Measurements from ENCODE around the gene ANKMY1.

ANKMY1 gene

DNA sequence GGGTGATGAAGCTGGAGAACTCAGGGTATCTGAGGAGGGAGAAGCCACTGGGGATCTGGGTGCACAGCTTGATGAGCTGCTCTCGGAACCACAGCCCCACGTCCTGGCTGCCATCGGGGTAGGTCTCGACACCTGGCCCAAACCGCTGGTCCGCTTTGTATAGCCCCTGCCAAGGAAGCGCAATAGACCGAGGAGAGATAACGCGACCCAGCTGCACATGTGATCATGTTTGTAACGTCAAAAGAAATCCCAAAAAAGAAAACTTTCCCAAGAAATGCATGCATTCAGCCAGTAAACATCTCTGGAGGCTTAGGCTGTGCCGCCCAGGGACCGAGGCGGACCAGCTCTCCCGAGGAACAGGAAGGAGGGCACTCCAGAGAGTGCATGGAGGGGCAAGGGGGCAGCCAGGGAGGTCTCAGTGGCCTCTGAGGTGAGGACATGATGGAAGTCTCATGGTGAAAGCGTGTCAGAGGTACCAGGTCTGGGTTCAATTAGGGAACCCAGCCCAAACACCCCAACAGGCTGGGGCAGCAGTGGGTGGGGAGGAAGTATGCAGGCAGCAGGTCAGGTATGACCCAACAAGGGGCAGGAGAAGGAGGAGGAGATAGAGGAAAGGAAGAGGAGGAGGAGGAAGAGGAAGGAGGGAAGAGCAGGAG lies 28.3 kb downstream of the ANKMY1 start:
- Histone ChIP-seq H3K27ac (ENCODE audit: low read length) (no peak overlapping the region), H3K4me3 (ENCODE audit: low read length) (no peak overlapping the region), H4K20me1 (ENCODE audit: insufficient read depth, low read length) (no peaks in the 10 kb centered on the region), H3K4me2 (ENCODE audit: low read length) (no peak overlapping the region), H3K27me3 (ENCODE audit: low read depth, low read length) (no peaks in the 10 kb centered on the region), H3K4me1 (ENCODE audit: low read length) (no peaks in the 10 kb centered on the region), H3K9me3 (ENCODE audit: insufficient read depth, low read length) (peaks cover 10% of the 10 kb centered on the region; the same call in 1 of the 2 replicates), H3K36me3 (replicated peaks; ENCODE audit: low read depth, low read length) (peaks cover 71% of the 10 kb centered on the region), H3K9ac (ENCODE audit: low read length) (no peak overlapping the region), H3K79me2 (ENCODE audit: low read length) (no peaks in the 10 kb centered on the region; the same call in 1 of the 2 replicates), H2AFZ (ENCODE audit: low read depth, low read length) (no peak overlapping the region)
- TF ChIP-seq, protein P1, sequence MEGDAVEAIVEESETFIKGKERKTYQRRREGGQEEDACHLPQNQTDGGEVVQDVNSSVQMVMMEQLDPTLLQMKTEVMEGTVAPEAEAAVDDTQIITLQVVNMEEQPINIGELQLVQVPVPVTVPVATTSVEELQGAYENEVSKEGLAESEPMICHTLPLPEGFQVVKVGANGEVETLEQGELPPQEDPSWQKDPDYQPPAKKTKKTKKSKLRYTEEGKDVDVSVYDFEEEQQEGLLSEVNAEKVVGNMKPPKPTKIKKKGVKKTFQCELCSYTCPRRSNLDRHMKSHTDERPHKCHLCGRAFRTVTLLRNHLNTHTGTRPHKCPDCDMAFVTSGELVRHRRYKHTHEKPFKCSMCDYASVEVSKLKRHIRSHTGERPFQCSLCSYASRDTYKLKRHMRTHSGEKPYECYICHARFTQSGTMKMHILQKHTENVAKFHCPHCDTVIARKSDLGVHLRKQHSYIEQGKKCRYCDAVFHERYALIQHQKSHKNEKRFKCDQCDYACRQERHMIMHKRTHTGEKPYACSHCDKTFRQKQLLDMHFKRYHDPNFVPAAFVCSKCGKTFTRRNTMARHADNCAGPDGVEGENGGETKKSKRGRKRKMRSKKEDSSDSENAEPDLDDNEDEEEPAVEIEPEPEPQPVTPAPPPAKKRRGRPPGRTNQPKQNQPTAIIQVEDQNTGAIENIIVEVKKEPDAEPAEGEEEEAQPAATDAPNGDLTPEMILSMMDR (IDR thresholded peaks at IDR 0.05; ENCODE audit: low read depth, low read length), result no peak
- TF ChIP-seq EZH2phosphoT487 (IDR thresholded peaks at IDR 0.05; ENCODE audit: low read depth), result no peak

DNA sequence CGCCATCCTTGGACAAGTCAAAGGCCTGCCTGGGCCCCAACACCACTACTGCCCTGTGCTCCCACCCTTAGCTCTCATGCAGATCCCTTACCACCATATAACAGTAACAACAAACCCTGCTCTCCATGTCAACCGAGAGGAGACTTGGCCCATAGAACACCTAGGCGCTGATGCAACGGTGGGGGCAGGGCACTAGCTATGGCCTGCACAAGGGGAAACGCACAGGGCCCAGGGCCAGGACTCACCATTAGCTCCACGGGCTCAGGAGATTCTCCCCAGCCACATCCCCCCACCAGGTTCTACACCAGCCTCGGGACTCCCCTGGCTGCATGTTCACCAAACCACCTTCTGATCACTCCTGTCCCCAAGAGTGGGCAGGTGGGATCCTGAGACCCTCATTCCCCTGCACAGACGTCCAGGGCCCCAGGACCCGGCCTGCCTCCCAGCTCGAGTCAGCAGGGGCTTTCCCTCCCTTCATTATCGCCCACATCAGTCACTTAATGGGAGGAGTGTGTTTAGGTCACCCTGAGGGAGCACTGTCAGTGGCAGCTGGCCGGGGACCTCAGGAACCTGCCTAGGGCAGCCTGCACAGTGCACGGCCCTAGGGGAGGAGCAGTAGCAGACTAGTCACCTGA lies 29.3 kb downstream of the ANKMY1 start:
- Histone ChIP-seq H3K9ac (ENCODE audit: low read length) (no peak overlapping the region), H4K20me1 (ENCODE audit: insufficient read depth, low read length) (no peaks in the 10 kb centered on the region), H3K79me2 (ENCODE audit: low read length) (no peaks in the 10 kb centered on the region), H2AFZ (ENCODE audit: low read depth, low read length) (no peak overlapping the region), H3K27ac (ENCODE audit: low read length) (no peak overlapping the region), H3K36me3 (replicated peaks; ENCODE audit: low read depth, low read length) (peaks cover 75% of the 10 kb centered on the region), H3K27me3 (ENCODE audit: low read depth, low read length) (no peaks in the 10 kb centered on the region), H3K4me1 (ENCODE audit: low read length) (no peaks in the 10 kb centered on the region), H3K4me3 (ENCODE audit: low read length) (no peak overlapping the region), H3K4me2 (ENCODE audit: low read length) (no peak overlapping the region), H3K9me3 (ENCODE audit: insufficient read depth, low read length) (peaks cover 10% of the 10 kb centered on the region; the same call in 1 of the 2 replicates)
- TF ChIP-seq, protein P1 (IDR thresholded peaks at IDR 0.05; ENCODE audit: low read depth, low read length), result no peak
- no peak for TF ChIP-seq EZH2phosphoT487 (IDR thresholded peaks at IDR 0.05; ENCODE audit: low read depth)

DNA sequence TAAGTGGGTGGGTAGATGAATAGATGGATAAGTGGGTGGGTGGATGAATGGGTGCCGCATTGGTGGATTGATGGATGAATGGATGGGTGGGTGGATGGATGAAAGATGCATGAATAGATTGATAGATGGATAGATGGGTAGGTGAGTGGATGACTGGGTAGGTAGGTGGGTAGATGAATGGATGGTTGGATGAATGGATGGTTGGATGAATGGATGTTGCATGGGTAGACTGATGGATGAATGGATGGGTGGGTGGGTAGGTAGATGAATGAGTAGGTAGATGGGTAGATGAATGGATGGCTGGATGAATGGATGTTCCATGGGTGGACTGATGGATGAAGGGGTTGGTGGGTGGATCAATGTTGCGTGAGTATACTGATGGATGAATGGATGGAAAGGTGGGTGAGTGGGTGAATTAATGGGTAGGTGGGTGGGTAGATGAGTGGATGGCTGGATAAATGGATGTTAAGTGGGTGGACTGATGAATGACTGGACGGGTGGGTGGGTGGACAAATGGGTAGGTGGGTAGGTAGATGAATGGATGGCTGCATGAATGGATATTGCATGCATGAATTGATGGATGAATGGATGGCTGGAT lies 30.5 kb downstream of the ANKMY1 start:
- Histone ChIP-seq H3K9ac (ENCODE audit: low read length) (no peak overlapping the region), H2AFZ (ENCODE audit: low read depth, low read length) (no peak overlapping the region), H3K79me2 (ENCODE audit: low read length) (no peaks in the 10 kb centered on the region), H3K27ac (ENCODE audit: low read length) (no peak overlapping the region), H3K36me3 (replicated peaks; ENCODE audit: low read depth, low read length) (peaks cover 78% of the 10 kb centered on the region), H3K4me3 (ENCODE audit: low read length) (no peak overlapping the region), H4K20me1 (ENCODE audit: insufficient read depth, low read length) (no peaks in the 10 kb centered on the region), H3K4me2 (ENCODE audit: low read length) (no peak overlapping the region), H3K9me3 (ENCODE audit: insufficient read depth, low read length) (peaks cover 6% of the 10 kb centered on the region; the same call in 1 of the 2 replicates), H3K27me3 (ENCODE audit: low read depth, low read length) (no peaks in the 10 kb centered on the region), H3K4me1 (ENCODE audit: low read length) (no peaks in the 10 kb centered on the region)
- TF ChIP-seq, protein P1 (IDR thresholded peaks at IDR 0.05; ENCODE audit: low read depth, low read length), result no peak
- no peak for TF ChIP-seq EZH2phosphoT487 (IDR thresholded peaks at IDR 0.05; ENCODE audit: low read depth)

DNA sequence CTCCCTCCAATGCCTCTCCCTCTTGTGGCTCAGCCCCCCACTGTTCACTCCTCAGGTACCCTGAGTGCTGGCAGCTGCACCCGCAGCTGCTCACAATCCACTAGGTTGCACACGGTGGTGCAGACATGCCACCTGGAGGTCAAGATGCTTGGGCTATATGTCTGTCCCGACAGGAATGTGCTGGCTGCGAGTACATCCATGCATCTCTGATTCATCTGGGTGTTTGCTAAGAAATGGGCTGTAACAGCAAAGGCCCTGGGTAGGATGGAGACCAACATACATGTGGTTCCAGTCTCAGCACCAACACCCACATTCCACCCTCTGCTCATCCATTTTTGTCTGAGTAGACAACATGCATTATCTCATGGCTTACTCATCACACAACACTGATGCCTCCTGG lies 31.3 kb downstream of the ANKMY1 start:
- peaks cover 72% of the 10 kb centered on the region for H3K36me3 ChIP-seq (replicated peaks; ENCODE audit: low read depth, low read length)
- H3K27ac ChIP-seq (ENCODE audit: low read length), result no peak overlapping the region
- H3K4me1 ChIP-seq (ENCODE audit: low read length), result no peaks in the 10 kb centered on the region

More for the DNA sequence above, 31.3 kb downstream of the ANKMY1 start:
- no peaks in the 10 kb centered on the region for H4K20me1 ChIP-seq (ENCODE audit: insufficient read depth, low read length)
- H3K4me2 ChIP-seq (ENCODE audit: low read length), result no peak overlapping the region
- 0 out of 2 replicates have a peak, but pooled peaks cover 3% of the 10 kb centered on the region for H3K9me3 ChIP-seq (ENCODE audit: insufficient read depth, low read length)
- H2AFZ ChIP-seq (ENCODE audit: low read depth, low read length), result no peak overlapping the region
- no peaks in the 10 kb centered on the region for H3K27me3 ChIP-seq (ENCODE audit: low read depth, low read length)
- H3K9ac ChIP-seq (ENCODE audit: low read length), result no peak overlapping the region
- no peak overlapping the region for H3K4me3 ChIP-seq (ENCODE audit: low read length)
- TF ChIP-seq, protein P1 (IDR thresholded peaks at IDR 0.05; ENCODE audit: low read depth, low read length), result no peak
- TF ChIP-seq EZH2phosphoT487 (IDR thresholded peaks at IDR 0.05; ENCODE audit: low read depth), result no peak
- no peaks in the 10 kb centered on the region for H3K79me2 ChIP-seq (ENCODE audit: low read length)

All from OCI-LY3 (cell line).